HG03354 (cell line): Measurements from ENCODE around the gene HSPB6.
"Not testable (repeated sequence)": the region's sequence is repeated elsewhere in the genome, so short reads cannot be mapped to it uniquely, and the experiment has no call there.

ENCODE experiments used
- ATAC-seq: cut with Tn5 transposase; IDR thresholded peaks from one replicate; pipeline ENCODE4 v1.9.1; 2021; ENCODE audit warnings: mild to moderate bottlenecking; ENCODE audit not compliant: unreplicated experiment, poor library complexity, severe bottlenecking

The HSPB6 gene

GRCh38 chr19:35734273-35734672 lies 22.6 kb downstream of the HSPB6 start:
- ATAC-seq: no peak

GRCh38 chr19:35733180-35734125 lies 23.4 kb downstream of the HSPB6 start:
- ATAC-seq: no peak

- ATAC-seq: no peak
These were observed 24.2 kb downstream of the HSPB6 start for GRCh38 chr19:35732540-35733179.

GRCh38 chr19:35731779-35732405 lies 24.9 kb downstream of the HSPB6 start:
- ATAC-seq: no peak

- no peak for ATAC-seq
These were observed 25.5 kb downstream of the HSPB6 start for GRCh38 chr19:35731353-35731752.

GRCh38 chr19:35730326-35730725 lies 26.5 kb downstream of the HSPB6 start:
- no peak for ATAC-seq

GRCh38 chr19:35729763-35730162 lies 27.1 kb downstream of the HSPB6 start:
- ATAC-seq: no peak

- no peak for ATAC-seq
These were observed 27.8 kb downstream of the HSPB6 start for GRCh38 chr19:35729021-35729420.

- no peak for ATAC-seq
These were observed 28.7 kb downstream of the HSPB6 start for GRCh38 chr19:35727956-35728706.

- no peak for ATAC-seq
These were observed 29.5 kb downstream of the HSPB6 start for GRCh38 chr19:35727053-35727955.

- no peak for ATAC-seq
These were observed 31.5 kb downstream of the HSPB6 start for GRCh38 chr19:35725216-35725861.

- ATAC-seq: no peak
These were observed 32.3 kb downstream of the HSPB6 start for GRCh38 chr19:35724560-35724959.

- not testable (repeated sequence) for ATAC-seq
These were observed 32.7 kb downstream of the HSPB6 start for GRCh38 chr19:35724132-35724531.

GRCh38 chr19:35723671-35724070 lies 33.2 kb downstream of the HSPB6 start:
- no peak for ATAC-seq

- no peak for ATAC-seq
These were observed 33.9 kb downstream of the HSPB6 start for GRCh38 chr19:35722897-35723296.

GRCh38 chr19:35722461-35722860 lies 34.4 kb downstream of the HSPB6 start:
- ATAC-seq: no peak

- no peak for ATAC-seq
These were observed 35.5 kb downstream of the HSPB6 start for GRCh38 chr19:35721374-35721773.

GRCh38 chr19:35720648-35721047 lies 36.2 kb downstream of the HSPB6 start:
- ATAC-seq: no peak

GRCh38 chr19:35720163-35720524 lies 36.7 kb downstream of the HSPB6 start:
- ATAC-seq: no peak
